H9 (cell line): ENCODE data around the gene TNFRSF1B. TPM values are rescaled to one million over a fixed set of nuclear protein-coding genes. Genes with fewer than 3 reads are reported as not detected.

Experiments used
- DNase-seq: peaks from one replicate; pipeline ENCODE4 v3.0.0-alpha.2; 2017
- H2AFZ ChIP-seq: one replicate; pipeline ENCODE4 v1.6.1; 2013; ENCODE audit warnings: mild to moderate bottlenecking, low read length, control low read depth, moderate library complexity
- H2AK5ac ChIP-seq: 2 replicates; pipeline ENCODE4 v1.6.1; 2013; ENCODE audit warnings: low read length, control low read depth, mixed read lengths; ENCODE audit not compliant: insufficient read length
- H2BK120ac ChIP-seq: one replicate; pipeline ENCODE4 v1.6.1; 2013; ENCODE audit warnings: low read depth, mild to moderate bottlenecking, low read length, control low read depth, inconsistent platforms; ENCODE audit not compliant: poor library complexity, severe bottlenecking
- H2BK12ac ChIP-seq: 2 replicates; pipeline ENCODE4 v1.6.1; 2013; ENCODE audit warnings: low read length, control low read depth, mixed read lengths, low read depth; ENCODE audit not compliant: insufficient read length
- H2BK15ac ChIP-seq: 2 replicates; pipeline ENCODE4 v1.6.1; 2013; ENCODE audit warnings: low read depth, low read length, control low read depth
- H2BK20ac ChIP-seq: one replicate; pipeline ENCODE4 v1.6.1; 2013; ENCODE audit warnings: low read depth, mild to moderate bottlenecking, low read length, control low read depth, inconsistent platforms; ENCODE audit not compliant: poor library complexity, severe bottlenecking
- H2BK5ac ChIP-seq: 2 replicates; pipeline ENCODE4 v1.6.1; 2013; ENCODE audit warnings: low read length, control low read depth, mixed read lengths; ENCODE audit not compliant: insufficient read length
- H3K14ac ChIP-seq: 2 replicates; pipeline ENCODE4 v1.6.1; 2013; ENCODE audit warnings: low read length, control low read depth; ENCODE audit not compliant: insufficient read depth
- H3K18ac ChIP-seq: 2 replicates; pipeline ENCODE4 v1.6.1; 2013; ENCODE audit warnings: low read depth, mild to moderate bottlenecking, mixed read lengths, low read length, control low read depth; ENCODE audit not compliant: insufficient read length
- H3K23ac ChIP-seq: 2 replicates; pipeline ENCODE4 v1.6.1; 2013; ENCODE audit warnings: low read length, control low read depth, mixed read lengths, low read depth; ENCODE audit not compliant: insufficient read length
- H3K23me2 ChIP-seq: 2 replicates; pipeline ENCODE4 v1.6.1; 2013; ENCODE audit warnings: low read depth, mild to moderate bottlenecking, mixed read lengths, low read length, control low read depth; ENCODE audit not compliant: insufficient read length, poor library complexity, severe bottlenecking
- H3K27ac ChIP-seq: 2 replicates; pipeline ENCODE4 v1.5.1; 2013; ENCODE audit warnings: low read length, control low read depth, mixed read lengths, low read depth; ENCODE audit not compliant: insufficient read length
- H3K27me3 ChIP-seq: 2 replicates; pipeline ENCODE4 v1.6.1; 2013; ENCODE audit warnings: low read length, control low read depth, inconsistent platforms; ENCODE audit not compliant: insufficient read depth
- H3K4ac ChIP-seq: 2 replicates; pipeline ENCODE4 v1.6.1; 2013; ENCODE audit warnings: low read depth, mild to moderate bottlenecking, control low read depth, inconsistent platforms, low read length, moderate library complexity
- H3K4me1 ChIP-seq: 2 replicates; pipeline ENCODE4 v1.6.1; 2013; ENCODE audit warnings: low read length, control low read depth, inconsistent platforms; ENCODE audit not compliant: insufficient read depth
- H3K4me2 ChIP-seq: 2 replicates; pipeline ENCODE4 v1.6.1; 2013; ENCODE audit warnings: low read length, control low read depth, mixed read lengths; ENCODE audit not compliant: insufficient read length, insufficient read depth
- H3K56ac ChIP-seq: 2 replicates; pipeline ENCODE4 v1.6.1; 2013; ENCODE audit warnings: low read depth, mild to moderate bottlenecking, mixed read lengths, low read length, control low read depth; ENCODE audit not compliant: insufficient read length
- H3K79me1 ChIP-seq: 2 replicates; pipeline ENCODE4 v1.6.1; 2013; ENCODE audit warnings: low read depth, mild to moderate bottlenecking, moderate library complexity, low read length, control low read depth, inconsistent platforms; ENCODE audit not compliant: insufficient read depth, poor library complexity, severe bottlenecking
- H3K79me2 ChIP-seq: 2 replicates; pipeline ENCODE4 v1.6.1; 2013; ENCODE audit warnings: low read length, control low read depth, inconsistent platforms; ENCODE audit not compliant: insufficient read depth
- H3K9ac ChIP-seq: 2 replicates; pipeline ENCODE4 v1.6.1; 2013; ENCODE audit warnings: low read length, control low read depth, mixed read lengths; ENCODE audit not compliant: insufficient read length; ENCODE audit errors: extremely low read depth
- H3K9me3 ChIP-seq: one replicate; pipeline ENCODE4 v1.6.1; 2013; ENCODE audit warnings: low read depth, low read length, inconsistent platforms; ENCODE audit not compliant: control insufficient read depth
- H3T11ph ChIP-seq: one replicate; pipeline ENCODE4 v1.6.1; 2013; ENCODE audit warnings: mild to moderate bottlenecking, low read length, control low read depth, inconsistent platforms
- H4K20me1 ChIP-seq: one replicate; pipeline ENCODE4 v1.6.1; 2013; ENCODE audit not compliant: control insufficient read depth, insufficient read length, insufficient read depth
- H4K5ac ChIP-seq: 2 replicates; pipeline ENCODE4 v1.6.1; 2013; ENCODE audit warnings: low read depth, mild to moderate bottlenecking, mixed read lengths, low read length, control low read depth; ENCODE audit not compliant: insufficient read length
- H4K8ac ChIP-seq: replicated peaks from 2 replicates; pipeline ENCODE4 v1.6.1; 2013; ENCODE audit warnings: low read length, control low read depth, mixed read lengths, low read depth; ENCODE audit not compliant: insufficient read length
- H4K91ac ChIP-seq: 2 replicates; pipeline ENCODE4 v1.6.1; 2013; ENCODE audit warnings: low read depth, mild to moderate bottlenecking, moderate library complexity, mixed read lengths, low read length, control low read depth; ENCODE audit not compliant: insufficient read length
- H3K27ac Mint-ChIP-seq, 3 experiments: 2 replicates in 2 of 3; 3 replicates in 1 of 3; pipeline ENCODE4 v1.8.0; 2020 to 2021; ENCODE audit warnings: mixed read lengths in 3 of 3, mild to moderate bottlenecking in 1 of 3, moderate library complexity in 1 of 3
- H3K27me3 Mint-ChIP-seq: 2 replicates; pipeline ENCODE4 v1.8.0; 2021; ENCODE audit warnings: low read depth, mild to moderate bottlenecking, moderate library complexity, mixed read lengths
- H3K36me3 Mint-ChIP-seq, 3 experiments: 2 replicates in 2 of 3; 3 replicates in 1 of 3; pipeline ENCODE4 v1.8.0; 2020 to 2021; ENCODE audit warnings: low read depth in 3 of 3, mixed read lengths in 3 of 3; ENCODE audit not compliant: insufficient read depth in 1 of 3
- H3K4me1 Mint-ChIP-seq, 2 experiments: 2 replicates each; pipeline ENCODE4 v1.8.0; 2020; ENCODE audit warnings: mixed read lengths in 2 of 2
- H3K4me3 Mint-ChIP-seq, 2 experiments: 2 replicates in 1 of 2; 3 replicates in 1 of 2; pipeline ENCODE4 v1.8.0; 2020 to 2021; ENCODE audit warnings: mild to moderate bottlenecking in 2 of 2, mixed read lengths in 2 of 2, moderate library complexity in 1 of 2
- H3K9me3 Mint-ChIP-seq, 2 experiments: 2 replicates in 1 of 2; 3 replicates in 1 of 2; pipeline ENCODE4 v1.8.0; 2020; ENCODE audit warnings: mild to moderate bottlenecking in 2 of 2, mixed read lengths in 2 of 2, moderate library complexity in 1 of 2
- WGBS: extraction: QIAGEN DNeasy Blood & Tissue Kit; methylation state at CpG from one replicate; pipeline ENCODE4 v1.1.7; 2013; ENCODE audit warnings: missing lambda C conversion rate, low lambda C conversion rate, mixed read lengths; ENCODE audit not compliant: insufficient read length; ENCODE audit errors: extremely low coverage; 5-methylcytosine and 5-hydroxymethylcytosine counted together
- total RNA-seq: library from RNA; stranded (reverse); gene quantifications from 2 replicates; pipeline ENCODE4 v1.2.1, GENCODE V29; 2021
- TF ChIP-seq, protein P1 (sequence below): fragments of 200-600 bp; sonication (generic); conservative IDR thresholded peaks from 3 replicates; pipeline ENCODE4 v1.8.0; 2021; ENCODE audit warnings: antibody characterized with exemption, mild to moderate bottlenecking

The TNFRSF1B gene
- total RNA-seq, 1 experiment from 2014 or later: 0.57 TPM

DNA sequence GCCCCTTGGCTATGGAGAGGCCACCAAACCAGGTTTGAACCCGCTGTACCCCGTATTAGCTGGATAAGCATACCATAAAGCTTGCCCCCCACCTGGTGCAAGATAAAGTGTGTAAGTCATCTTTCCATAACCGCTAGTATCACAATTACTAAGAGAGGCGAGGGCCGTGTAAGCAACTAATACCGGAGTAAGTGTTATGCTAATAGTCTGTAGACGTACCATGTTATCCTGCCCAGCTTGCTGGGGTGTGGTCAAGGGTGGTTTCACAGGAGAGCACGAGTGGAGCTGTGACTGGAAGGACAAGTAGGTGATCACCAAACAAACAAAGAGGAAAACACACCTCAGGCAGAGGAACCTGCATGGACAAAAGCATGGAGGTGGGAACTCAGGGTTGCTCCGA, 3.6 kb upstream of the TNFRSF1B start:
- no peak overlapping the region for H3K18ac ChIP-seq
- H3K9ac ChIP-seq: no peak overlapping the region
- H4K8ac ChIP-seq: no peak overlapping the region
- DNase-seq: no peak
- no peak overlapping the region for H4K91ac ChIP-seq
- Mint-ChIP-seq H3K9me3 (no peaks in the 10 kb centered on the region; a peak in 1 of 5 replicates), H3K27ac (no peak overlapping the region; a peak in 1 of 7 replicates), H3K4me1 (peaks cover 14 to 21% of the 10 kb centered on the region in 2 experiments), H3K36me3 (no peaks in the 10 kb centered on the region; a peak in 1 of 7 replicates), H3K27me3 (peaks cover 35% of the 10 kb centered on the region), H3K4me3 (no peak overlapping the region)
- H3T11ph ChIP-seq: no peak overlapping the region
- H2BK20ac ChIP-seq: no peak overlapping the region
- peaks cover 3% of the 10 kb centered on the region for H3K23me2 ChIP-seq
- no peak overlapping the region for H2BK120ac ChIP-seq
- H2BK15ac ChIP-seq: no peak overlapping the region
- H3K23ac ChIP-seq: no peak overlapping the region
- no peaks in the 10 kb centered on the region for H4K20me1 ChIP-seq
- no peak overlapping the region for H3K14ac ChIP-seq
- H3K79me2 ChIP-seq: no peaks in the 10 kb centered on the region
- H2AK5ac ChIP-seq: no peak overlapping the region
- H2BK12ac ChIP-seq: no peak overlapping the region
- no peak overlapping the region for H3K4me2 ChIP-seq
- H3K27ac ChIP-seq: no peak overlapping the region
- peaks cover 5% of the 10 kb centered on the region; the same call in 1 of the 2 replicates for H3K4me1 ChIP-seq
- no peaks in the 10 kb centered on the region for H3K79me1 ChIP-seq
- H4K5ac ChIP-seq: no peak overlapping the region
- H3K56ac ChIP-seq: no peak overlapping the region
- H3K27me3 ChIP-seq: no peaks in the 10 kb centered on the region; the same call in 1 of the 2 replicates
- TF ChIP-seq, protein P1, sequence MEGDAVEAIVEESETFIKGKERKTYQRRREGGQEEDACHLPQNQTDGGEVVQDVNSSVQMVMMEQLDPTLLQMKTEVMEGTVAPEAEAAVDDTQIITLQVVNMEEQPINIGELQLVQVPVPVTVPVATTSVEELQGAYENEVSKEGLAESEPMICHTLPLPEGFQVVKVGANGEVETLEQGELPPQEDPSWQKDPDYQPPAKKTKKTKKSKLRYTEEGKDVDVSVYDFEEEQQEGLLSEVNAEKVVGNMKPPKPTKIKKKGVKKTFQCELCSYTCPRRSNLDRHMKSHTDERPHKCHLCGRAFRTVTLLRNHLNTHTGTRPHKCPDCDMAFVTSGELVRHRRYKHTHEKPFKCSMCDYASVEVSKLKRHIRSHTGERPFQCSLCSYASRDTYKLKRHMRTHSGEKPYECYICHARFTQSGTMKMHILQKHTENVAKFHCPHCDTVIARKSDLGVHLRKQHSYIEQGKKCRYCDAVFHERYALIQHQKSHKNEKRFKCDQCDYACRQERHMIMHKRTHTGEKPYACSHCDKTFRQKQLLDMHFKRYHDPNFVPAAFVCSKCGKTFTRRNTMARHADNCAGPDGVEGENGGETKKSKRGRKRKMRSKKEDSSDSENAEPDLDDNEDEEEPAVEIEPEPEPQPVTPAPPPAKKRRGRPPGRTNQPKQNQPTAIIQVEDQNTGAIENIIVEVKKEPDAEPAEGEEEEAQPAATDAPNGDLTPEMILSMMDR: no peak
- H3K4ac ChIP-seq: no peak overlapping the region
- H3K9me3 ChIP-seq: no peaks in the 10 kb centered on the region
- H2AFZ ChIP-seq: no peak overlapping the region
- WGBS: no CpG with 5 or more reads among the region's 9 CpGs
- H2BK5ac ChIP-seq: no peak overlapping the region
